Epidermal melanocyte (primary cell): ENCODE data around the gene UGT1A3.

Experiments used
- DNase-seq: peaks from one replicate; pipeline ENCODE4 v3.0.0; 2011; ENCODE audit warnings: low spot score; ENCODE audit not compliant: insufficient read length

The UGT1A3 gene

DNA sequence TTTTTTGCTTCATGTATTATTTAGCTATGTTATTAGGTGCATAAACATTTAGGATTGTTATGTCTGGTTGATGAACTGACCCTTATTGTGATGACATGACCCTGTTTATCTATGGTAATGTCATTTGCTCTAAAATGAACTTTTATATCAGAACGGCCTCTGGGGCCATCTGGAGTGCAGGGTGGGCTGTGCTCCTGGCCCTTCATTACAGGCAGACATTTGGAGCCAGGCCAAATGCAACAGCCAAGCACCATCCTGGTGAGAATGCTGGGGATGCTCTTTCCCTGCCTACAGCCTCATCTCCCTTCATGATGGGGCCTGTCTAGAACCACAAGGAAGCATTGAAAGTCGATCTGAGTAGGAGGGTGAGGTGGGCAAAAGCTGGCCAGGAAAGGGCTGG lies 87.5 kb downstream of the UGT1A3 start:
- DNase-seq = no peak

DNA sequence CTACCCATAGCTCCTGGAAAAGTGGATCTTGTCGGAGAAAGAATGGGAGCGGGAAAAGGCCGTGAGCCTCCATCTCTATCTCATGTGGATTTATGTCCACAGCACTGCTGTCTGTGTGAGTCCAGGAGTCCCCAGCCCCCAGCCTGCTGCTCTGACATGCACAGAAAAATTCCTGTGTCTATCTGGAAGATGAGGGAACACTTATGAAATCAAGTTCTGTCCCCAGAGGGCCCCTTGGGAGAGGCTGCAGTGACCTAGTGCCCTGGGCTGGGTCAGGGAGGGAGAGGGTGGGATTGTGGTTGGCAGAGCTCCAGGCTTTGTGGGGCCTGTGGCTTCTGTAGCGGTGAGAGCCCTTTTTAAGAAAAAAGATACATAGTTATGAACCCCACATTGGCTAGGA lies 87.9 kb downstream of the UGT1A3 start:
- DNase-seq = no peak

DNA sequence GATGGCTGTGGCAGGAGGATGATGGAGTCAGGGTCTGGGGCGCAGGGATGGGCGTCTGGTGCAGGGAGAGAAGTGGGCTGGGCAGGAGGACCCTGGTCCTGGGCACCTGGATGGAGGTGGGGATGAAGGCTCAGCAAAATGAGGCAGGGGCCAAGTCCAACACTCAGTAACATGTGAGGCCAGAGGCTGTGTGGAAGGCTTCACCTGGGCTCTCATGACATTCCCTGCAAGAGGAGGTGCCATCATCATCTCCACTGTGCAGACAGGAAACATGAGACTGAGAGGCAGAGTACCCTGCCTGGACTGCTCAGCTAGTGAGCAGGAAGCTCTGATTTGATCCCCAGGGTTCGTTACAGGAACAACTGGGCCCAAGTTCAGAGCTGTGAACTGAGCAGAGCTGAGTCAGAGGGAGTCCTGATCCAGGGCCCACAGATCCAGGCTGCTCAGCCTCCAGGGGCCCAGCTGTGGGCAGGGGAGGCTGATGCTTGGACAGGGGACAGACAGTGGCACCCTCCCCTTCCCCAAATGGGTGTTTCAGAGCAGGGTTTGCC lies 88.6 kb downstream of the UGT1A3 start:
- no peak for DNase-seq

GRCh38 chr2:233817995-233818638 lies 89.3 kb downstream of the UGT1A3 start:
- DNase-seq = no peak

GRCh38 chr2:233818639-233819621 lies 90.1 kb downstream of the UGT1A3 start:
- no peak for DNase-seq

DNA sequence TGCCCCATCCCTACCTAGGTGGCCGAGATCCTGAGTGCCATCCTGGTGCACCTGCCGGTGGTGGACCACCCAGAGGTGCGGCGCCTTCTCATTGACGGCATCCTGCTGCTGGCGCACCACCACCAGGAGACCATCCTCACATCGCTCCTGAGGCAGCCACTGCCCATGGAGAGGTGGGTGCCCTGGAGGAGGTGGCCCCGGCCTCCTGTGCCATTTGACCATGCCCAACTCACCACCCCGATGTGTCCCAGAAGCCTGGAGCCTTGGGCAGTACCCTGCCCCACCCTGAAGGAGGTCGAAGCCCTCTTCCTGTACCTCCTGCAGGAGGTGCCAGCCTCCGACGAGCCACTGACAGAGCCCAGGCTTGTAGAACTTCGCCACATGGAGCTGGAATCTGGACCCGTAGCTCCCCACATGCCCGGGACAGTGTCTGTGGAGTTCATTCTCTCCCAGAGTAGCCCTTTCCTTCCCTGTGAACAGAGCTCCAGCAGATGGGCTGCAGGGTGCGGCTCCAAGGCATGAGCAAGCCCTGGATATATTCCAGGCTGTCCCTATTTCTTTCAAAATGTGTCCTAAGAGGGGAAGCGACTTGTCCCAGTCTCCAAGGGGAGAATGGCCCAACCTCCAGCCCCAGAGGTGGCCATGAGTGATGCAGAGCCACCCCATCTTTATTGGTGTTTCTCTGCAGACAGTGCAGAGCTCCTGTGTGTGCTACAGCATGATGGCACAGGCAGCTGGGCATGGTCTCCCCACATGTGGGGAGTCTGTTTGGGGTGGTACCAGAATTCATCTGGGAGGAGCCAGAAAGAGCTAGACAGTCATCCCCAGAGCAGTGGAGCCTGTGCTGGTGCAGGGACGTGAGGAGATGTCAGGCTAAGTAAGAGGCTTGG lies 91.3 kb downstream of the UGT1A3 start:
- DNase-seq = no peak

DNA sequence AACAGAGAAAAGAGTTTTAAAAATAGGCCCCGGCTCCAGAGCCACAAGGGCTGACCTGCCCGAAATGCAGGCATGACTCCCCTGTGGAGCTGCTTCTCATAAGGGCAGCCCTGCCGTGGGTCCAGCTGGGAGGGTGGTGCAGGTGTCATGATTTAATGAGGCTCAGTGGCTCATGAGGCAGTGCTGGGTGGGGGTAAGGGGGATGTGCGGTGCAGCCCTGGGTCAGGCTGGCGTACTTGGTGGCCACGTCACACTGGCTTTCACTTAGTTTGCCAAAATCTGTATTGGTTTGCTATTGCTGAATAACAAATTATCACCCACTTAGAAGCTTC lies 91.9 kb downstream of the UGT1A3 start:
- no peak for DNase-seq

DNA sequence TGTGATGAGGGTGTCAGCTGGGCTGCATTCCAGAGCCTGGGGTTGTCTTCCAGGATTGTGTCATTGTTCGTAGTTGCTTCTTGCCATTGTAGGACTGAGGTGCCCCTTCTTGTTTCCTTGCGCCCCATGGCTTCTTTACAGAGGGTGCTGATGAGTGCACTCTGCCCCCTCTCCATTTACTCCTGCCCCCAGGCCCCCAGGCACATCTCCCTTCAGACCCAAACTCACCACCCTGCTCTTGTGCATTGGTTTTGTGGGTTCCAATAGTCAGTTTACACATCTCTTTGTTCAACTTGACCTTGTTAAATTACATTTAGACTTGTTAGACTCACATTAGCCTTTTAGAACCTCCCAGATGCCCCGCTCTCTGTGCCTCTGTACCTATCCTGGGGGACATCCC lies 92.4 kb downstream of the UGT1A3 start:
- DNase-seq = no peak

GRCh38 chr2:233821709-233822100 lies 92.9 kb downstream of the UGT1A3 start:
- no peak for DNase-seq

DNA sequence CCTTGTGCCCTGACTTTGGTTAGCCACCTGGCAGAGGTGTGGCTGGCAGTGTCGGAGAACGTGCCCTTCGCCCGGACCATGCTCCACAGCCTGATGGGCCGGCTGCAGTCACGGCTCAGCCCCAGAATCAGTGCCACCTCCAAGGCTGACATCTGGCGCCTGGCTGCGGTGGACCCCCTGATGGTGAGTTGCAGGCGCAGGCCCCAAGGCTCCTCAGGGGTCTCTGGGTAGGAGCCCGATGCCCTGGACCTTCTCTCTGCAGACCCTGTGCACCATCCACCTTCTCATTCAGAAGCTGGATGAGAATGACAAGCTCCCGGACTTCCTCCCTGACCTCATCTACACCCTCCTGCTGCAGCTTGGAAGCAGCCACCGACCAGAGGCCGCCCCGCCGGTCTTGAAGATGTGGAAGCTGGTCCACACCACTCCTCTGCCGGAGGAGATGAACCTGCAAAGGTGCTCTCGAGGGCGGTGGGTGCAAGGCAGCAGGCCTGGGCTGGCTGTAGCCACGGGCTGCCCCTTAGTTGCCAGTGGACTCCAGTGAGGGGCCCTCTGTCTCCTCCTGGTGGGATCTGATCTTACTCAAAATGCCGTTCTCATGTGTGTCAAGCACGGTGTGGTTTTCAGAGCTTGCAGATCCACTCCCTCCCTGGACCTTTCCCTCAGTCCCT lies 93.4 kb downstream of the UGT1A3 start:
- no peak for DNase-seq
